ENCODE measurements around the gene TSPAN9.

DNA sequence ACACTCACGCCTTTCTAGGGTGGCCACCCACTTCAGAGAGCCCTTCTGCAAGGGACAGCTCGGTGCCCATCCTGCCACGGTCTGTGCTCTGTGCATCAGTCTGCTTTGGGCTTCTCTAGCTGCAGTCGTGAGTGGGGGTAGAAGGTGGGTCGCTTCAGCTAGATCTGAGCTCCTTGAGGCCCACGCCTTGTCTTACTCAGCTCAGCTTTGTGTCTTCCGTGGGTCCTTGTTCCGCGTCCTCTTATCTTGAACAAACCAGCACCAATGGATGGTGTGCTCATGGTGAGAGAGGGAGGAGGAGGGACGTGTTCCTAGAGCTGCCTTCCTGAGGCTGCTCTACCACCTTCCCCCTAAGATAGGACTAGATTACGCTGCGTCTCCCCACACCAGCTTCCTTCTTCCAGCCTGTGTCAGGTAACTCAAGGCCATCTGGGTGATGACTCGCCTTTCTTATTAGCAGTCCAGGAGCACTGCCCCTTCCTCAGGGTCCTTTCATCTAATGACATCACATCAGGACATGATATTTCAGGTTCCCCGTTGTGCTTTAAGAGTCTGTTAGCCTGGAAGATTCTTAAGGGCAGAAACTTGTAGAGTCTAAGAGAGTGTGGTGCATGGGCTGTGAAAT is 118.8 kb downstream of the TSPAN9 start:
- TF ChIP-seq GATA2 (IDR thresholded peaks at IDR 0.05; ENCODE audit: low read depth, low read length), result no peak
- TF ChIP-seq GATA3 (IDR thresholded peaks at IDR 0.05; ENCODE audit: low read depth, low read length), result no peak

All from SH-SY5Y (cell line).